CD4-positive, alpha-beta T cell treated with Interleukin-4 for 1 hour (primary cell): Measurements from ENCODE around the gene PSMD2.
"Not testable (repeated sequence)": the region's sequence is repeated elsewhere in the genome, so short reads cannot be mapped to it uniquely, and the experiment has no call there.

Experiments used
- DNase-seq, 2 donors: peaks; one replicate each; pipeline ENCODE4 v3.0.0-alpha.2; 2020 to 2022

Gene PSMD2

DNA sequence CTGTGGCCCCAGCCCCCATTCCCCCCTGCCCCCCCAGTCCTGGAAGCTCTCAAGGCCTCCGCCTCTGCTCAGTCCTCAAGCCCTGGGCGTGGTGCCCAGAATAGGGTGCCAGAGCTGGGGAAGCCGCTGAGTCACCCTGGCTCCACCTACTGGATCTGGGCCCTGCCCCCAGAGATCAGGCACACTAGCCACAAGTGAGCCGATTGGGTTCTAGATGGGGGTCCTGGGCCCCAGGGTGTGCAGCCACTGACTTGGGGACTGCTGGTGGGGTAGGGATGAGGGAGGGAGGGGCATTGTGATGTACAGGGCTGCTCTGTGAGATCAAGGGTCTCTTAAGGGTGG lies 21.0 kb downstream of the PSMD2 start:
- peak in 1 of 2 donors; percentile 65 for DNase-seq

DNA sequence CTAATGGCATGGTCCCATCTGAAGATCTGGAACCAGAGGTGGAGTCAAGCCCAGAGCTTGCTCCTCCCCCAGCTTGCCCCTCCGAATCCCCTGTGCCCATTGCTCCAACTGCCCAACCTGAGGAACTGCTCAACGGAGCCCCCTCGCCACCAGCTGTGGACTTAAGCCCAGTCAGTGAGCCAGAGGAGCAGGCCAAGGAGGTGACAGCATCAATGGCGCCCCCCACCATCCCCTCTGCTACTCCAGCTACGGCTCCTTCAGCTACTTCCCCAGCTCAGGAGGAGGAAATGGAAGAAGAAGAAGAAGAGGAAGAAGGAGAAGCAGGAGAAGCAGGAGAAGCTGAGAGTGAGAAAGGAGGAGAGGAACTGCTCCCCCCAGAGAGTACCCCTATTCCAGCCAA lies 22.6 kb downstream of the PSMD2 start:
- no peak for DNase-seq

DNA sequence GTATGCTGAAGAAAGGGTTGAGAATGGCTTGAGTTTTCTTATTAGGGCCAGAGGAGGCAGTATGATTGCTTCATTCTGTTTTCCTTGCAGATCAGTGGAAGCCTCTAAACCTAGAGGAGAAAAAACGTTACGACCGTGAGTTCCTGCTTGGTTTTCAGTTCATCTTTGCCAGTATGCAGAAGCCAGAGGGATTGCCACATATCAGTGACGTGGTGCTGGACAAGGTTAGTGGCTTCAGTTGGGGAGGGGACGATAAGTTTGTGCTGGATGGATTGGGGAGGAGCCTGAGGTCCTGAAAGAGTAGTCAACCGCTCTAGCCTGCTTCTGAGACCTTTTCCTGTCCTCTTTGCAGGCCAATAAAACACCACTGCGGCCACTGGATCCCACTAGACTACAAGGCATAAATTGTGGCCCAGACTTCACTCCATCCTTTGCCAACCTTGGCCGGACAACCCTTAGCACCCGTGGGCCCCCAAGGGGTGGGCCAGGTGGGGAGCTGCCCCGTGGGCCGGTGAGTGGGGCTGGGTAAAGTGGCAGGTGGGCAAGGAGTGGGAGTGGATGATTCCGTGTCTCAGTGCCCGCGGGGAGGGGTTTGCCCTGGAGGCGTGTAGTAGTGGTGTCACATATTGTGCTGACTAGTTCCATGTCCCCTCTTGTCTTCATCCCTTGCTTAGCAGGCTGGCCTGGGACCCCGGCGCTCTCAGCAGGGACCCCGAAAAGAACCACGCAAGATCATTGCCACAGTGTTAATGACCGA lies 23.9 kb downstream of the PSMD2 start:
- DNase-seq, result peak in 1 of 2 donors; percentile 61

DNA sequence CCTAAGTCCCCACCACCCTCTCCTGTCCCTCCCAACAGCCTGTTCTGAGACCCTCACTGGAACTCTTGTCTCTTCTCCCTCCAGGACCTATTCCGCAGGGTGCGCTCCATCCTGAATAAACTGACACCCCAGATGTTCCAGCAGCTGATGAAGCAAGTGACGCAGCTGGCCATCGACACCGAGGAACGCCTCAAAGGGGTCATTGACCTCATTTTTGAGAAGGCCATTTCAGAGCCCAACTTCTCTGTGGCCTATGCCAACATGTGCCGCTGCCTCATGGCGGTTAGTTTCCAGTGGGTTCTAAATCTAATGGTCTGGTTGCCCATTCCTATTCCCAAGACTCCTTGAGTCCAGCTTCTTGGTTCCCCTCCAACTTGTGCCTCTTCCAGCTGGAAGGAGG lies 24.7 kb downstream of the PSMD2 start:
- no peak for DNase-seq

DNA sequence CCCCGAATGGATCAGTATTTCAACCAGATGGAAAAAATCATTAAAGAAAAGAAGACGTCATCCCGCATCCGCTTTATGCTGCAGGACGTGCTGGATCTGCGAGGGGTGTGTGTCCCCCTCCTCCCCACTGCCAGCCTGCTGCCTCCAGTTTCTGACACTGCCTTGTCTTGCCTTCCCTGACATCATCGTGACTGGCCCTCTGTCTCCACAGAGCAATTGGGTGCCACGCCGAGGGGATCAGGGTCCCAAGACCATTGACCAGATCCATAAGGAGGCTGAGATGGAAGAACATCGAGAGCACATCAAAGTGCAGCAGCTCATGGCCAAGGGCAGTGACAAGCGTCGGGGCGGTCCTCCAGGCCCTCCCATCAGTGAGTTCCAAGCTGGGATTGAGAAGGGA lies 26.2 kb downstream of the PSMD2 start:
- DNase-seq, result no peak

DNA sequence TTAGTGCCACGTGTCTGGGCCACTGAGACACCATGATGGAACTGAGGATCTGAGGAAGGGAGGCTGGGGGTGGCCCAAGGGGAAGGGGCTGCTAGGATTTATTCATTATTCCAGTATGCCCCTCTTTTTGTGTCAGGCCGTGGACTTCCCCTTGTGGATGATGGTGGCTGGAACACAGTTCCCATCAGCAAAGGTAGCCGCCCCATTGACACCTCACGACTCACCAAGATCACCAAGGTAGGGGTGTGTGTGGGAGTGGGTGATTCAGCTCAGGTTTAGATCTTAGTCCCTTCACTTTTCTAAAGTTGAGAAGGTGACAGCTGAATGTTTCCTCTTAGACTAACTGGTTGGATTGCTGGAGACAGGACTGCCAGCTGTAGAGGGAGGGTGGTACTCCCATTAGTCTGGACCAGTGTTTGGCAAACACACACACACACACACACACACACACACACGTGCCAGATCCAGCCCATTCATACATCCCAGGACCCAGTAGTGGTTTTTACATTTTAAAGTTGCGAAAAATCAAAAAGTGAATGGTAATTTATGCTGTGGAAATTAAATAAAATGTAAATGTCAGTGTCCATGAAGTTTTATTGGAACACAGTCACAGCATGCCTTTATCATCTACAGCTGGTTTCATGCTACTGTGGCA lies 26.8 kb downstream of the PSMD2 start:
- no peak for DNase-seq

DNA sequence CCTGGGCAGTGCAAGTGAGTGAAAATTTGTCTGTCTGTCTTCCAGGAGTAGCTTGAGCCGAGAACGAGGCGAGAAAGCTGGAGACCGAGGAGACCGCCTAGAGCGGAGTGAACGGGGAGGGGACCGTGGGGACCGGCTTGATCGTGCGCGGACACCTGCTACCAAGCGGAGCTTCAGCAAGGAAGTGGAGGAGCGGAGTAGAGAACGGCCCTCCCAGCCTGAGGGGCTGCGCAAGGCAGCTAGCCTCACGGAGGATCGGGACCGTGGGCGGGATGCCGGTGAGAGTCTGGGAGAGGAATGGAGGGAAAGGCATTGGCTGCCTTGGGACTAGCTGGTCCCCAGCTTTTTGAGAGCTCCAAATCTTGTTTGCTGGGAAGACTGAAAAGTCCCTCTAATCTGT lies 28.1 kb downstream of the PSMD2 start:
- DNase-seq, result no peak

DNA sequence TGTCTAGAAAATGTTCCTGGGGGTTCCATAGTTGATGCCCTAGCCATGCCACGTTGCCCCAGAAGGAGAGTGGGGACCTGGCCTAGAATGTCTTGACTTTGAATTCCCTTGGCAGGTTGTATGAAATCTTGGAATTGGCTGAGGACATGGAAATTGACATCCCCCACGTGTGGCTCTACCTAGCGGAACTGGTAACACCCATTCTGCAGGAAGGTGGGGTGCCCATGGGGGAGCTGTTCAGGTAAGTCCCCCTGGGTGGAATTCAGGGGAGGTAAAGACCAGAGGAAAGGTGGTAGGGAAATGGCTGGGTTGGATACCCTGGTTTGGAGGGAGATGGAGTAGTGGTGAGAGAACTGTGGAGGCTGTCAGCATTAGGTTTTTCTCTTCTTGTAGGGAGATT lies 29.5 kb downstream of the PSMD2 start:
- DNase-seq, result no peak

DNA sequence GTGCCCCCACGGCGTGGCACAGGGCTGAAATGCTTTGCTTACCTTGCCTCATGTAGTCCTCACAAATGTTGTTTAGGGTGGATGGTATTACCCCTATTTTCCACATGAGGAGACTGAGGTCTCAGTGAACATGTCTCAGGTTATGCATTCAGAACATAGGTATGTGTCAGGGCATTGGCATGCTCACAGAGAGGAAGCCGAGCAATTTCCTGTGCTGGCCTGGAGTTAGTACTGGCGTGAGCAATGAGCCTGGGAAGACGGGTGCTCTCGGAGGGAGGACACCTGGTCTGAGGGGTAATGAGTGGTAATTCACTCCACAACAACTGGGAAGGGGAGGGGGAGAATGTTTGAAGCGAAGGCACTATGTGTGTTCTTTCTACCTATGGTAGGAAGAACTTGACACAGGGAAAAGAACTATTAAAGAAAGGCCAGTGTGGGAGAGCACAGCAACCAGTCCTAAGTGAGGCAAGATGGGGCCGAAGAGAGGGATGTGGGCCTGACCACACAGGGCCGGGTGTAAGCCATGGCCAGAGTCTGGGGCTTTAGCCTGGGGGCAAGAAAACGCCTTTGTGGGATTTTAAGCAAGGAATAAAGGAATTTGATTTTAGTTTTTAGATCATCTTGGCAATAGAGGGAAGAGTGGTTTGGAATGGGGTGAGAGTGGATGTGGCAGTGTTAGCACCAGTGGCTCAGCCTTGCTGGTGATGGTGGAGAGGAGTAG lies 33.5 kb downstream of the PSMD2 start:
- DNase-seq, result no peak

DNA sequence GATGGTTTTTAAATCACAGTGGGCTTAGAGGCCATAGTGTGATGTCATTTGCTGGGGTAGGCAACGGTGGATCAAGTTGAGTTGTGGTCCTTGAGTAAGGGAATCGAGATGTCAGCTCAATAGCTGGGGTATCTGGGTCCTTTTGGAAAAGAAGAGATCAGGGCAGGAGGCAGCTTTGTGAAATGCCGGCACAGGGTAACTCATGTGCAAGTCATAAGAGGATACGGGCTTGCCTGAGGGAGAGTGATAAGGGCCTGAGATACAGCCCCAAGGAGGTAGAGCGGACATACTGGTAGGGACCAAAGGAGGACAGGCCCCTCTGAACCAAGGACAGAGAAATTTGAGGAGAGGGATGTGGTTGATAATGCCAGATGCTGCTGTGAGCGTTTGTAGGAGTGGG lies 34.1 kb downstream of the PSMD2 start:
- no peak for DNase-seq

DNA sequence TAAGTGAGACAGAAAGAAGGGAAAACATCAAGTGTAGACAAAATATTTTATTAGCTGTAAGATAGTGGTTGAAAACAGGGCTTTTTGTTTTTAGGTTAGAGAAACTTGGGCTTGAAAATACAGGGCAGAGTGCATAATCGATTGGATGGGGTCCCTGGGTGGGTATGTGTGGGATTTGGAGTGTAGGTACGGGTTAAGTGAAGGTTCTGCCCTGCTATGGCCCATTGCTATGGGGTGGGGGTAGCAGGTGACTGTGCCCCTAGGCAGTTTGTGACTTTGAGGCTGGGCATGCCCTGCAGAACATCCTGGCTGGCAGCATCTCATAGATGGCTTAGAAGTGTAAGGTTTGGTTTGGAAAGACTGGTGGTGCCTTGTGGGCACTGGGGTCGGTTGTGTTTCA lies 34.7 kb downstream of the PSMD2 start:
- DNase-seq, result no peak

DNA sequence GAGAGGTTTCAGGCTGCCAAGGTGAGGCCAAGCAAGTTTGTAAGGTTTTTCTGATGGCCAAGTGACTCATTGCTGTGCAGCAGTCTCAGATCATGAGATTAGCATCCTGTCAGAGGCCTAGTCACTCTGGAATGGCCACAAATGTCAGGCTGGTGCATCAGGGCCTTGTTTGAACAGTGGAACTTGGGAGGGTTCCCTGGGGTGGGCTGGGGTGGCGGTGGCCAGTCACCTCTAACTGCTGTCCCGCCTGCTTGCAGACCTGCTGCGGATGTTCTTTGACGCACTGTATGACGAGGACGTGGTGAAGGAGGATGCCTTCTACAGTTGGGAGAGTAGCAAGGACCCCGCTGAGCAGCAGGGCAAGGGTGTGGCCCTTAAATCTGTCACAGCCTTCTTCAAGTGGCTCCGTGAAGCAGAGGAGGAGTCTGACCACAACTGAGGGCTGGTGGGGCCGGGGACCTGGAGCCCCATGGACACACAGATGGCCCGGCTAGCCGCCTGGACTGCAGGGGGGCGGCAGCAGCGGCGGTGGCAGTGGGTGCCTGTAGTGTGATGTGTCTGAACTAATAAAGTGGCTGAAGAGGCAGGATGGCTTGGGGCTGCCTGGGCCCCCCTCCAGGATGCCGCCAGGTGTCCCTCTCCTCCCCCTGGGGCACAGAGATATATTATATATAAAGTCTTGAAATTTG lies 35.6 kb downstream of the PSMD2 start:
- DNase-seq, result peak; percentile 24 to 44

DNA sequence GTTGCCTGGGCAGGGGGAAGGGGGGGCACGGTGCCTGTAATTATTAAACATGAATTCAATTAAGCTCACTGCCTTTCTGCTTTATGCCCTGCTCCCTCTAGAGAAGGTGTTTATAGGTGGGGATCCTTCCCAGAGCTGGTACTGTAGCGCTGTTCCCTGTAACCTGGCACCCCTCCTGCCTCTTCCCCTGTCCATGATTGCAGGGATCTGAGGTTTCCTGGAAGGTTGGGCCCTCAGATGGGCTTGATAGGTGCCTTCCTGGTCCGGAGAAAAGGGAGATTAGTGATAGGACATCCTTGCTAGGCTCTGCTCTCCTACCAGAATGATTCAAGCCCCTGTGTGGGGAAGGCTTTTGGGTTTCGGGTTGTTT lies 36.2 kb downstream of the PSMD2 start:
- no peak for DNase-seq

DNA sequence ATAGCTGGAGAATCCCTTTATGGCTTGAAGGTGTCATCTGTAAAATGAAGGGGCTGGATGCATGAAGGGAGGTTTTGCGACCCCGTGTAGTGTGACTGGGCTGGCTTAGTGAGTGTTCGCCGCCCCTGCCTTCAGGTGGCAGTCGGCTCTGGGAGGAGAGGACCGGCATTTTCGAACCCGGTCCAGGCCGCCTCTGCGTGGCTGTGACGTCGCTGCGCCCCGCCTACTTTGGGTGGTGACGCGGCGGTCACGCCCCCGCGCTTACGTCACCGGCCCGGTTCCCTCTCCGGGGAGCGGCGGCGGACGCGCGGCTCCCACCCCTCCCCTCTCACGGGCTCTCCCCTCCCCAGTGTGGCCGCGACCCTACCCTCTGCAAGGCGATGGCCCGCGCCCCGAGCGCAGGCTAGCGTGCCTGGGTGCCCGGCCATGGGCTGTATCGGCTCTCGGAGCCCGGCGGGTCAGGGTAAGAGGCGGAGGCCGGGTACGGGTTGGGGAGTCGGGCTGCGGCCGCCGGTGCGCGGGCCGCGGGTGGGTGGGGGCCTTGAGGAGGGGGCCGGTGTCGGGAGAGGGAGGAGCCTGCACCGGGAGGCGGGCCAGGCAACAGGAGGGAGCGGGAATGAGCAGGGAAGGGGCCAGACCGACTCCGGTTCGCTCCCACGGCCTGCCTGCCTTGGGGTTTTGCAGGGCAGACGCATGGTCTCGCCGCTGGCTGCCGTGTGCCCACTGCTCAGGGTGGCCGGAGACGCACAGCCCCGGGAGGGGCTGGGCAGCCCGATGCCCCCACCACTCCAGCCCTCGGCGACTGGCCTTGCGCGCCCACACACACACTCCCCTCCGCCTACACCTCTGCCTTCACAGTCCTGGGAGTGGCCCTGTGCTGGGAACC lies 36.9 kb downstream of the PSMD2 start:
- peak; percentile 88 to 91 for DNase-seq

DNA sequence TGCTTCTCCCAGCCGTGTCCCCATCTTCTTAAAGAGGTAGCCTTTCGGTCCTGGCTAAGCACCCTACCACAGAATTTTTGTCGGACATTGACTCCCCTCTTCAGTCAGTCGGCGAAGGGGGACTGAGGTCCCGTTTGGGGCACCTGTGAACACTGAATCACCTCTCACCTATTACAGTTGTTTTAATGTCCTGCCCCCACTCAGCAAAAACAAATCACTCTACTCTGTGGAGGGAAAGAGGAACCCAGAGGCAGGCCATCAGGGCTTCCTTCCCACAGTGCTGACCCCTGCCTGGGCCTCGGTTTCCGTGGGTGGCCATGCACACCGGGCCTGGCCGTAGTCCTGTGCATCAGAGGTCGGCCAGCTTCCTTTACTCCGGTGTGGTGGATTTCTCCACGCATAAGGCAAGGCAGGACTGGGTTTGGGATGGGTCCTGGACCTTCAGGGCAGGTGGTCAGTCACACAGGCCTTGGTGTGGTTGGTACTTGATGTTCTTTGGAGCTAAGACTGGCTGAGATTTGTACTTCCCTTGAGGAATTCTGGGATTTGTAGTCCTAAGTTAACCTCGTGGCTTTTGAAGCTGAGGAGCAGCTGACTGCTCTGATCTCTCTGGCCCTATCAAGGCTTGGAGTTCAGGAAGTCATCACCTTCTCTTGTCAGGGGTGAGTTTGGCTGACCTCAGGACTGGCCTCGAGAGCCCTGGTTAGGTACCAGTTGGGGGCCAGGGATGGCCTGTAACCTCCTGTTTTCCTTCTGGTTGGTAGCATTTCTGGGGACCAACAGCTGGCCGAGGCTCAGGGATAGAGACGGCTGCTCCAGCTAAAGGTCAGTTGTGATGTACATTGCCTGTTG lies 37.7 kb downstream of the PSMD2 start:
- no peak for DNase-seq

DNA sequence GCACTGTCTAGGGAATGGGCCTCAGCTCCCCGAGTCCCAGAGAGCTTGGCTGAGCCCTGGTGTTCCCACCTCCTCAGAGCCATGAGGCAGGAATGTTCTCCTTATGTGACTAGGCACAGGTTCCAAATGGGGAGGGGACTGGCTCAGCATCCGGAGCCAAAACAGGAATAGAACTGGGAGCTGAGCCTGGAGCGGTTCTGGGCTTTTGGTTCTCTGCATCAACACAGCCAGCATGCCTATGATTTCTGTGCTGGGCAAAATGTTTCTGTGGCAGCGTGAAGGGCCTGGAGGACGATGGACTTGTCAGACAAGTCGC lies 38.3 kb downstream of the PSMD2 start, which contains the start of gene FAM131A:
Gene FAM131A (plus strand): TSS at position 202 of the 316 bp plus-strand sequence. CDS start 31 bp downstream, at position 233.
- no peak for DNase-seq

DNA sequence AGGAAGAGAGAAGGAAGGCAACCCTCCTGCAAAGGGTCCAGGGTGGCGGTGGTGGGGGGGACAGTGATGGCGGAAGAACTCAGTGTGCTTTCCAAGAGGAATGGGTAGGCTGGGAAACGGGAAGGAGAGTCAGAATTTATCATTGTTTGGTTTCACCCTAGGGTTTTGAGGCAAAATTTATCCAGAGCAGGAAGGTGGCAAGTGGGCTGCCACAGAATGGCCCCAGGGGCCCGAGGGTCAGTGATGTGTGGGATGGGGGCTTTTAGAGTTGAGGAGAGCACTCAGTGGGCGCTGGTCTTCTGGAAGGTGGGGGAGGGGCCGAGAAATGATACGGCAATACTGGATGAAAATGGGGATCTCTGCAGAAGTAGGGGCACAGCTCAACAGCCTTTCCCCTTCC lies 38.9 kb downstream of the PSMD2 start:
- DNase-seq, result no peak

DNA sequence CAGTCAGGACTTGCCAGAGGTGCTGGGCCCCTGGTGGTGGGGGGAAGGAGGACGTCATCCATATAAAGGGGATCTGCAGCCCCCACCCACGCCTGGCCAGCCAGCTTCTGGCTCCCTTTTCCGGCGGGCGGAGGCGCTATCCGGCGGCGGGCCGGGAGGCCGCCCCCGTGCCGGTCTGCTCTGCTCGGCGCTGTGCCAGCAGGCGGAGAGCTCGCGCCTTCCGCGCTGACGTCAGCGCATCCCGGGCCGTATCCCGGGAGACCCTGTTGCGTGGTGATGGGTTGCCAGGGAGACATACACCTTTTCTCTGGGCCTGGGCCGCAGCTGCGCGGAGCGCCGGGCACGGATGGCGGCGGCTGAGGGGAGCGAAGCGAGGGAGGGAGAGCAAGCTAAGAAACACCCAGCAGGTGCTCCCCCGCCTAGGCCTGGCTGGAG lies 39.5 kb downstream of the PSMD2 start:
- DNase-seq, result peak in 1 of 2 donors; percentile 26

DNA sequence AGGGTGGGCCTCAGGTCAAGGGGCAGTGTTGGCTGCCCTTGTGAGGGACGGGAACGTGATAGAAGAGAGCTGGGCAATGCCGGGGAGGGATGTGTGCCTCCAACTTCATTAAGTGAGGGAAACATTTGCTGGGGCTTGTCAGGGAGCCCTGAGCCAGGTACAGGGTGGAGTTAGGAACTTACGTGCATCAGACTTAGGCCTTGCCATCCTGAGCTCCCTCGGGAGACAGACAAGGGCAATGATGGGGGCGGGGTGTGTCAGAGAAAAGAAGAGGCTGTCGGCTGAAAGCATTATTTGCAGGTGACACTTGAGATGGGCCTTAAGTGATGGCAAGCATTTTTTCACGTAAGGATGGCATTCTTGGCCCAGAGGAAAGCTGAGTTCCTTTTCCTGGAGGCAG lies 40.0 kb downstream of the PSMD2 start:
- no peak for DNase-seq

DNA sequence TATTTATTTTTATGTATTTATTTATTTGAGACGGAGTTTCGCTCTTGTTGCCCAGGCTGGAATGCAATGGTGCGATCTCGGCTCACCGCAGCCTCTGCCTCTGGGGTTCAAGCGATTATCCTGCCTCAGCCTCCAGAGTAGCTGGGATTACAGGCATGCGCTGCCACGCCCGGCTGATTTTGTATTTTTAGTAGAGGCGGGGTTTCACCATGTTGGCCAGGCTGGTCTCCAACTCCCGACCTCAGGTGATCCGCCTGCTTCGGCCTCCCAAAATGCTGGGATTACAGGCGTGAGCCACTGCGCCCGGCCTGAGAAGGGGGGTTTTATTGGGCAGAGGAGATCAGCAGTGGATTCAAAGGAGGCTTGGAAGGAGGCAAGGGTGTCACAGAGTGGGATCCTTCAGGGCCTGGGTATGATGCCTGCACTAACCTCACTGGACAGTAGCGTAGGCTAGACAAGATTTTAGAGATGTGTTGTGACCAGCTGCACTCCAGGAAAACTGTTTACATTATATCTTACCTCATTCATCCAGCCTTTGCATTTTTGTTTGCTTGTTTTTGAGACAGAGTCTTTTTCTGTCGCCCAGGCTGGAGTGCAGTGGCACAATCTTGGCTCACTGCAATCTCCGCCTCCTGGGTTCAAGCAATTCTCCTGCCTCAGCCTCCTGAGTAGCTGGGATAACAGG lies 40.6 kb downstream of the PSMD2 start:
- not testable (repeated sequence) for DNase-seq

DNA sequence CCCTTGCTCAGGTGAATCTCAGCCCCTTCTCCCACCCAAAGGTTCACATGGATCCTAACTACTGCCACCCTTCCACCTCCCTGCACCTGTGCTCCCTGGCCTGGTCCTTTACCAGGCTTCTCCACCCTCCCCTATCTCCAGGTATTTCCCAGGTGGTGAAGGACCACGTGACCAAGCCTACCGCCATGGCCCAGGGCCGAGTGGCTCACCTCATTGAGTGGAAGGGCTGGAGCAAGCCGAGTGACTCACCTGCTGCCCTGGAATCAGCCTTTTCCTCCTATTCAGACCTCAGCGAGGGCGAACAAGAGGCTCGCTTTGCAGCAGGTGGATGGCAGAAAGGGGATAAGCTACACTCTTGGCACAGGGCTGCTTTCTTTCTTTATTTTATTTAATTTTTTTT lies 42.9 kb downstream of the PSMD2 start:
- no peak for DNase-seq
